A549 (cell line): ENCODE measurements around the gene POLR1F. TPM values are rescaled to one million over a fixed set of nuclear protein-coding genes. Genes with fewer than 3 reads are reported as not detected.

Source experiments
- ATAC-seq, 2 experiments: fragments of 200-7000 bp in 1 of 2; fragments of >200 bp in 1 of 2; cut with Nextera tagmentation in 1 of 2; cut with Tn5 transposase in 1 of 2; 3 replicates each; pipeline versions ENCODE4 v1.8.0 to v1.9.1; 2018 to 2020; ENCODE audit warnings: mild to moderate bottlenecking in 1 of 2, moderate library complexity in 1 of 2
- CTCF ChIA-PET: fragments of 300-600 bp; sonication (Branson Sonifier 250); formaldehyde crosslinking; extraction: SDS; loops from one replicate; lab custom pipeline; 2021; ENCODE audit warnings: antibody characterized with exemption, inconsistent platforms; lab: Yijun Ruan, JAX
- POLR2A ChIA-PET: fragments of 350-600 bp; formaldehyde crosslinking; extraction: SDS; loops from one replicate; lab custom pipeline; 2021; ENCODE audit warnings: antibody characterized with exemption, inconsistent platforms; lab: Yijun Ruan, JAX
- DNase-seq, 2 experiments: peaks; one replicate each; pipeline versions ENCODE4 v3.0.0 to v3.0.0-alpha.2; 2011 to 2016; ENCODE audit warnings: low read depth in 1 of 2, low spot score in 1 of 2
- FAIRE-seq: peaks from 2 replicates; lab custom pipeline; 2011; peaks lifted over from hg19 to GRCh38; lab: Jason Lieb, UNC
- H3K27ac ChIP-seq, 2 experiments: fragments of >200 bp; sonication (Bioruptor Twin); formaldehyde crosslinking; 3 replicates each; pipeline ENCODE4 v1.5.1; 2016 to 2017
- H3K4me1 ChIP-seq: fragments of >200 bp; sonication (Bioruptor Twin); formaldehyde crosslinking; 3 replicates; pipeline ENCODE4 v1.6.1; 2016
- H3K4me2 ChIP-seq: fragments of >200 bp; sonication (Bioruptor Twin); formaldehyde crosslinking; 3 replicates; pipeline ENCODE4 v1.6.1; 2016
- H3K4me3 ChIP-seq: fragments of >200 bp; sonication (Bioruptor Twin); formaldehyde crosslinking; 3 replicates; pipeline ENCODE4 v1.5.1; 2016
- H3K9me3 ChIP-seq: fragments of >200 bp; sonication (Bioruptor Twin); formaldehyde crosslinking; 3 replicates; pipeline ENCODE4 v1.6.1; 2016
- CBX2 ChIP-seq: fragments of 200-600 bp; sonication (generic); IDR thresholded peaks from 2 replicates; pipeline ENCODE4 v1.6.1; 2016; ENCODE audit warnings: low read depth, mild to moderate bottlenecking, borderline replicate concordance
- CEBPB ChIP-seq, 2 experiments: fragments of >200 bp in 1 of 2; sonication (Bioruptor Twin) in 1 of 2; formaldehyde crosslinking in 1 of 2; IDR thresholded peaks; 2 replicates each; pipeline ENCODE4 v1.6.1; 2012 to 2016
- CHD2 ChIP-seq: fragments of 150-350 bp; IDR thresholded peaks from 2 replicates; pipeline ENCODE4 v1.6.1; 2014; ENCODE audit warnings: low read length; ENCODE audit not compliant: partially characterized antibody
- ESRRA ChIP-seq: fragments of 150-350 bp; IDR thresholded peaks from 2 replicates; pipeline ENCODE4 v1.6.1; 2014; ENCODE audit warnings: mild to moderate bottlenecking, low read length, borderline replicate concordance
- GATA3 ChIP-seq: IDR thresholded peaks from 2 replicates; pipeline ENCODE4 v1.6.1; 2012; ENCODE audit warnings: borderline replicate concordance
- HEYL ChIP-seq: fragments of 250-450 bp; sonication (Bioruptor Pico); IDR thresholded peaks from 2 replicates; pipeline ENCODE4 v1.8.0; 2021; ENCODE audit warnings: mild to moderate bottlenecking, moderate library complexity
- HOXA7 ChIP-seq: fragments of 250-450 bp; sonication (Bioruptor Pico); IDR thresholded peaks from 2 replicates; pipeline ENCODE4 v1.5.0; 2020; ENCODE audit warnings: mild to moderate bottlenecking, moderate library complexity
- HOXB13 ChIP-seq: fragments of 250-450 bp; sonication (Bioruptor Pico); IDR thresholded peaks from 2 replicates; pipeline ENCODE4 v1.5.0; 2020; ENCODE audit warnings: low read depth, mild to moderate bottlenecking, moderate library complexity
- JUN ChIP-seq, 2 experiments: fragments of >200 bp; sonication (Bioruptor Twin); formaldehyde crosslinking; IDR thresholded peaks; 2 replicates in 1 of 2; 3 replicates in 1 of 2; pipeline ENCODE4 v1.6.1; 2016 to 2017
- MYC ChIP-seq: IDR thresholded peaks from 2 replicates; pipeline ENCODE4 v1.6.1; 2012; ENCODE audit warnings: mild to moderate bottlenecking, inconsistent platforms, low read length, improper control_type of control experiment, borderline replicate concordance
- POLR2AphosphoS2 ChIP-seq: conservative IDR thresholded peaks from 2 replicates; pipeline ENCODE4 v1.6.1; 2012; ENCODE audit warnings: low read length, improper control_type of control experiment, inconsistent platforms
- RAD21 ChIP-seq, 2 experiments: fragments of >200 bp in 1 of 2; sonication (Bioruptor Twin) in 1 of 2; formaldehyde crosslinking in 1 of 2; IDR thresholded peaks in 1 of 2; conservative IDR thresholded peaks in 1 of 2; 2 replicates in 1 of 2; 3 replicates in 1 of 2; pipeline ENCODE4 v1.6.1; 2012 to 2018; ENCODE audit warnings: inconsistent platforms in 1 of 2
- RFX5 ChIP-seq: fragments of 450-650 bp; IDR thresholded peaks from 2 replicates; pipeline ENCODE4 v1.7.1; 2014; ENCODE audit warnings: antibody characterized with exemption, mild to moderate bottlenecking, moderate library complexity
- RNF2 ChIP-seq: fragments of 200-600 bp; sonication (generic); IDR thresholded peaks from 2 replicates; pipeline ENCODE4 v1.6.1; 2016; ENCODE audit warnings: low read depth, mild to moderate bottlenecking, antibody characterized with exemption, moderate library complexity, borderline replicate concordance
- ZC3H11A ChIP-seq: fragments of 450-650 bp; IDR thresholded peaks from 2 replicates; pipeline ENCODE4 v1.6.1; 2014; ENCODE audit warnings: antibody characterized with exemption, mild to moderate bottlenecking
- ZFP36 ChIP-seq: fragments of 450-650 bp; IDR thresholded peaks from 2 replicates; pipeline ENCODE4 v1.6.1; 2014; ENCODE audit warnings: borderline replicate concordance; ENCODE audit not compliant: partially characterized antibody
- ZSCAN20 ChIP-seq: fragments of 250-450 bp; sonication (Bioruptor Pico); IDR thresholded peaks from 2 replicates; pipeline ENCODE4 v1.8.0; 2022; ENCODE audit warnings: mild to moderate bottlenecking, moderate library complexity
- WGBS: methylation state at CpG from one replicate; pipeline ENCODE4 v1.1.6; 2017; ENCODE audit errors: missing lambda C conversion rate; 5-methylcytosine and 5-hydroxymethylcytosine counted together
- polyA plus RNA-seq, 4 experiments: library from polyadenylated mRNA; depleted of rRNA in 3 of 4; stranded (reverse); fragments of >200 nt; fragmentation: RNase III in 1 of 4; extraction: RNeasy Plus Mini Kit Qiagen cat#74134 plus additional on column Dnase treatment in 1 of 4; gene quantifications; 2 replicates in 3 of 4; 3 replicates in 1 of 4; pipeline ENCODE4 v1.2.3, GENCODE V29; 2011 to 2017
- TF ChIP-seq, protein P1 (sequence below): fragments of 250-450 bp; sonication (Bioruptor Pico); IDR thresholded peaks from 2 replicates; pipeline ENCODE4 v1.5.0; 2020; ENCODE audit warnings: low read depth, mild to moderate bottlenecking, moderate library complexity
- TF ChIP-seq, protein P2 (sequence below): fragments of 150-350 bp; IDR thresholded peaks from 2 replicates; pipeline ENCODE4 v1.6.1; 2014; ENCODE audit warnings: low read depth, mild to moderate bottlenecking, low read length
- TF ChIP-seq, protein P3 (sequence below): fragments of >200 bp; sonication (Bioruptor Twin); formaldehyde crosslinking; IDR thresholded peaks from 2 replicates; pipeline ENCODE4 v1.6.1; 2016
- TF ChIP-seq, protein P4 (sequence below): fragments of >200 bp; sonication (Bioruptor Twin); formaldehyde crosslinking; IDR thresholded peaks from 3 replicates; pipeline ENCODE4 v1.6.1; 2016
- TF ChIP-seq, protein P5 (sequence below): fragments of 450-650 bp; IDR thresholded peaks from 2 replicates; pipeline ENCODE4 v1.6.1; 2014; ENCODE audit warnings: antibody characterized with exemption

The POLR1F gene
- polyA plus RNA-seq, 2 of the 4 experiments (the other 2 are of a cell fraction) = 11.8 to 33.9 TPM

DNA sequence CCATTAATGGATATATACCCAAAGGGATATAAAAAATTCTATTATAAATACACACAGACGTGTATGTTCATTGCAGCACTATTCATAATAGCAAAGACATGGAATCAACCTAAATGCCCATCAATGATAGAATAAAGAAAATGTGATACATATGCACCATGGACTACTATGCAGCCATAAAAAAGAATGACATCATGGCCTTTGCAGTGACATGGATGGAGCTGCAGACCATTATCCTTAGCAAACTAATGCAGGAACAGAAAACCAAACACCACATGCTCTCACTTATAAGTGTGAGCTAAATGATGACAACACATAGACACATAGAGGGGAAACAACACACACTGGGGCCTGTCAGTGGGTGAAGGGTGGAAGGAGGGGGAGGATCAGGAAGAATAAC, 33.0 kb downstream of the POLR1F start:
- no peak overlapping the region for H3K27ac ChIP-seq
- no peak overlapping the region for H3K4me2 ChIP-seq
- H3K9me3 ChIP-seq = no peaks in the 10 kb centered on the region
- POLR2A ChIA-PET = no interaction called here
- no peak for DNase-seq
- no peak overlapping the region for H3K4me3 ChIP-seq
- ATAC-seq = no peak
- no peak for TF ChIP-seq CBX2
- no peak for TF ChIP-seq HEYL
- TF ChIP-seq HOXB13 (CRISPR knock-in tag) = no peak
- TF ChIP-seq ESRRA = no peak
- TF ChIP-seq, protein P1, sequence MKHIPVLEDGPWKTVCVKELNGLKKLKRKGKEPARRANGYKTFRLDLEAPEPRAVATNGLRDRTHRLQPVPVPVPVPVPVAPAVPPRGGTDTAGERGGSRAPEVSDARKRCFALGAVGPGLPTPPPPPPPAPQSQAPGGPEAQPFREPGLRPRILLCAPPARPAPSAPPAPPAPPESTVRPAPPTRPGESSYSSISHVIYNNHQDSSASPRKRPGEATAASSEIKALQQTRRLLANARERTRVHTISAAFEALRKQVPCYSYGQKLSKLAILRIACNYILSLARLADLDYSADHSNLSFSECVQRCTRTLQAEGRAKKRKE (CRISPR knock-in tag) = no peak
- TF ChIP-seq, protein P2, sequence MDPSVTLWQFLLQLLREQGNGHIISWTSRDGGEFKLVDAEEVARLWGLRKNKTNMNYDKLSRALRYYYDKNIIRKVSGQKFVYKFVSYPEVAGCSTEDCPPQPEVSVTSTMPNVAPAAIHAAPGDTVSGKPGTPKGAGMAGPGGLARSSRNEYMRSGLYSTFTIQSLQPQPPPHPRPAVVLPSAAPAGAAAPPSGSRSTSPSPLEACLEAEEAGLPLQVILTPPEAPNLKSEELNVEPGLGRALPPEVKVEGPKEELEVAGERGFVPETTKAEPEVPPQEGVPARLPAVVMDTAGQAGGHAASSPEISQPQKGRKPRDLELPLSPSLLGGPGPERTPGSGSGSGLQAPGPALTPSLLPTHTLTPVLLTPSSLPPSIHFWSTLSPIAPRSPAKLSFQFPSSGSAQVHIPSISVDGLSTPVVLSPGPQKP = no peak
- TF ChIP-seq, protein P3, sequence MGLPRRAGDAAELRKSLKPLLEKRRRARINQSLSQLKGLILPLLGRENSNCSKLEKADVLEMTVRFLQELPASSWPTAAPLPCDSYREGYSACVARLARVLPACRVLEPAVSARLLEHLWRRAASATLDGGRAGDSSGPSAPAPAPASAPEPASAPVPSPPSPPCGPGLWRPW = no peak
- TF ChIP-seq MYC = no peak
- TF ChIP-seq, protein P4, sequence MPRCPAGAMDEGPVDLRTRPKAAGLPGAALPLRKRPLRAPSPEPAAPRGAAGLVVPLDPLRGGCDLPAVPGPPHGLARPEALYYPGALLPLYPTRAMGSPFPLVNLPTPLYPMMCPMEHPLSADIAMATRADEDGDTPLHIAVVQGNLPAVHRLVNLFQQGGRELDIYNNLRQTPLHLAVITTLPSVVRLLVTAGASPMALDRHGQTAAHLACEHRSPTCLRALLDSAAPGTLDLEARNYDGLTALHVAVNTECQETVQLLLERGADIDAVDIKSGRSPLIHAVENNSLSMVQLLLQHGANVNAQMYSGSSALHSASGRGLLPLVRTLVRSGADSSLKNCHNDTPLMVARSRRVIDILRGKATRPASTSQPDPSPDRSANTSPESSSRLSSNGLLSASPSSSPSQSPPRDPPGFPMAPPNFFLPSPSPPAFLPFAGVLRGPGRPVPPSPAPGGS = no peak
- no peak for TF ChIP-seq GATA3
- TF ChIP-seq ZC3H11A = no peak
- TF ChIP-seq ZFP36 = no peak
- no peak for TF ChIP-seq RAD21 (conservative IDR thresholded peaks at IDR 0.05 in 1 of 2, IDR thresholded peaks at IDR 0.05 in 1 of 2)
- no peak for TF ChIP-seq CHD2
- no peak for TF ChIP-seq POLR2AphosphoS2
- WGBS = 5% methylated on average over 1 of the region's 1 CpG
- no peak for FAIRE-seq
- CTCF ChIA-PET = interaction anchor here (0.6 kb wide), 1 partner anchor 902 kb away, joined by 3 read pairs; no protein-coding TSS in a partner anchor
- no peaks in the 10 kb centered on the region for H3K4me1 ChIP-seq

DNA sequence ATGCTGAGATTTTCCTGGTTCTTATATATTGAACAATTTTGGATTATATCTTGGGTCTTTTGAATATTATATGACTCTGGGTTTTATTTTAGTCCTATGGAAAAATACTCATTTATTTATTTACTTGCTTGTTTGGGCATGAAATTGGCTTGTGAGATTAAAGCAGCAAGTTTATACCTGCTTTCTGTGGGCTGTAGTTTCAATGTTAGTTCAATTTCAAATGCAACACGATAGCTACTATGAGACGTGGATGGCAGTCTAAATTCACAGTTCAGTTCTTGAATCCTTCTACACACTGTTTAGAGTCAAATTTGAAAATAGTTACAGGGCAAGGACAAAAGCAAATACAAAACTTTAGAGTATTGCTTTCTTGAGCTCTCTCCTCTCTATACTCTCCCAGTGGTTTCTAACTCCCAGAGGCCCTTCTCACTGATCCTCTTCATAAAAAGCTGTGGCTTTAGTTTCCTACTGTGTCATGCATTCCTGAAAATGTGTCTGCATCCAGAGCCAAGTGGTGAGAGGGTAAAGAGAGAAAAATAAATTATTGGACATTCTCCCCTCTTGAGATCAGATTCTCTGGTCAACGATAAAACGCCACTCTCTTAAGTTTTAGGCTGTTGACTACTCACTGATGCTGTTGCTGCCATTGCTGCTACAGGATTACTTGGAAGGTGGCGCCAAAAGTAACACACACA, 34.4 kb downstream of the POLR1F start:
- ATAC-seq = no peak
- Histone ChIP-seq H3K27ac (no peak overlapping the region), H3K4me1 (no peaks in the 10 kb centered on the region), H3K4me2 (no peak overlapping the region), H3K4me3 (no peak overlapping the region), H3K9me3 (no peaks in the 10 kb centered on the region)
- ChIA-PET POLR2A (no interaction called here), CTCF (interaction anchor here (0.6 kb wide), 1 partner anchor 1175 kb away, joined by 4 read pairs; no protein-coding TSS in a partner anchor)
- FAIRE-seq = no peak
- DNase-seq = no peak
- no peak for TF ChIP-seq ZSCAN20
- no peak for TF ChIP-seq CEBPB (IDR thresholded peaks at IDR 0.05)
- no peak for TF ChIP-seq JUN (IDR thresholded peaks at IDR 0.05)
- no peak for TF ChIP-seq MYC
- WGBS = 41% methylated on average over 5 of the region's 5 CpGs

DNA sequence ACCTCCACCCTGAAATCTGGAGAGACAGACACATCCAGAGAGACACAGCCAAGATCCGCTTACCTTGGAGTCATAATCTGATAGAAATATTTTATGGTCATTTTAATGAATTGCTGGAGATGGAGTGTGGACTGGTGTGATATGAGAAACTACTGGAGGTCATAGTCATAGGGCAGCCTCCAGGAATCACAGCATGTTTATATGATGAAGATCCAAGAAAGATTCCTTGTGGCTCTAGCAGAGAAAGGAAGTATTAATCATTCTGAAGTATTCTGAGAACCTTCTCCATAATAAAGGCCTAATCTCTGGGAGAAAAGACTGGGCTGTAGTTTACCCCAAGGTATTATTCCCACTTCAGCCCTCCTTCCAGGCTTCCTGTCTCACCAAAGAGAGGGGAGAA, 38.0 kb downstream of the POLR1F start:
- Histone ChIP-seq H3K4me1 (no peaks in the 10 kb centered on the region), H3K4me2 (no peak overlapping the region), H3K4me3 (no peak overlapping the region), H3K9me3 (no peaks in the 10 kb centered on the region), H3K27ac (no peak overlapping the region)
- TF ChIP-seq RFX5 (no peak), ZFP36 (no peak), RNF2 (no peak), HOXA7 (CRISPR knock-in tag) (no peak)
- TF ChIP-seq, protein P5, sequence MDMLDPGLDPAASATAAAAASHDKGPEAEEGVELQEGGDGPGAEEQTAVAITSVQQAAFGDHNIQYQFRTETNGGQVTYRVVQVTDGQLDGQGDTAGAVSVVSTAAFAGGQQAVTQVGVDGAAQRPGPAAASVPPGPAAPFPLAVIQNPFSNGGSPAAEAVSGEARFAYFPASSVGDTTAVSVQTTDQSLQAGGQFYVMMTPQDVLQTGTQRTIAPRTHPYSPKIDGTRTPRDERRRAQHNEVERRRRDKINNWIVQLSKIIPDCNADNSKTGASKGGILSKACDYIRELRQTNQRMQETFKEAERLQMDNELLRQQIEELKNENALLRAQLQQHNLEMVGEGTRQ = no peak
- 73% methylated on average over 1 of the region's 1 CpG for WGBS
- CTCF ChIA-PET = interaction anchor here (0.8 kb wide), 1 partner anchor 619 kb away, joined by 4 read pairs; no protein-coding TSS in a partner anchor
- FAIRE-seq = no peak
- POLR2A ChIA-PET = no interaction called here
- ATAC-seq = no peak
- no peak for DNase-seq
